ENCODE data around the gene MSMB.
"Not testable (repeated sequence)": the region's sequence is repeated elsewhere in the genome, so short reads cannot be mapped to it uniquely, and the experiment has no call there.

MSMB gene

GRCh38 chr10:46046261-46046660 is at the start of gene MSMB:
Gene MSMB (minus strand): TSS chr10:46046269. CDS start chr10:46046237, 32 bp downstream.
- no peak for DNase-seq (ENCODE audit: low spot score)

- no peak for DNase-seq (ENCODE audit: low spot score)
Measured at GRCh38 chr10:46094931-46095750, 49.1 kb upstream of the MSMB start.

- DNase-seq (ENCODE audit: low spot score) = no peak
Measured at GRCh38 chr10:46094197-46094500, 48.1 kb upstream of the MSMB start.

GRCh38 chr10:46093316-46094196 is 47.5 kb upstream of the MSMB start:
- DNase-seq (ENCODE audit: low spot score) = not testable (repeated sequence)

- no peak for DNase-seq (ENCODE audit: low spot score)
Measured at GRCh38 chr10:46092524-46093081, 46.5 kb upstream of the MSMB start.

- DNase-seq (ENCODE audit: low spot score) = no peak
Measured at GRCh38 chr10:46091828-46092523, 45.9 kb upstream of the MSMB start.

- DNase-seq (ENCODE audit: low spot score) = no peak
Measured at GRCh38 chr10:46091080-46091827, 45.2 kb upstream of the MSMB start.

GRCh38 chr10:46090258-46090812 is 44.3 kb upstream of the MSMB start:
- DNase-seq (ENCODE audit: low spot score) = no peak

GRCh38 chr10:46087381-46087780 is 41.3 kb upstream of the MSMB start:
- not testable (repeated sequence) for DNase-seq (ENCODE audit: low spot score)

GRCh38 chr10:46084321-46085165 is 38.5 kb upstream of the MSMB start:
- DNase-seq (ENCODE audit: low spot score) = no peak

- no peak for DNase-seq (ENCODE audit: low spot score)
Measured at GRCh38 chr10:46080886-46081285, 34.8 kb upstream of the MSMB start.

- no peak for DNase-seq (ENCODE audit: low spot score)
Measured at GRCh38 chr10:46079831-46080585, 33.9 kb upstream of the MSMB start.

GRCh38 chr10:46077731-46078413 is 31.8 kb upstream of the MSMB start:
- DNase-seq (ENCODE audit: low spot score) = no peak

- no peak for DNase-seq (ENCODE audit: low spot score)
Measured at GRCh38 chr10:46077141-46077554, 31.1 kb upstream of the MSMB start.

GRCh38 chr10:46075869-46076268 is 29.8 kb upstream of the MSMB start:
- DNase-seq (ENCODE audit: low spot score) = no peak

- DNase-seq (ENCODE audit: low spot score) = no peak
Measured at GRCh38 chr10:46074196-46074946, 28.3 kb upstream of the MSMB start.

- DNase-seq (ENCODE audit: low spot score) = no peak
Measured at GRCh38 chr10:46073564-46073963, 27.5 kb upstream of the MSMB start.

GRCh38 chr10:46070749-46071148 is 24.7 kb upstream of the MSMB start:
- no peak for DNase-seq (ENCODE audit: low spot score)

Data from hepatic stellate cell (primary cell).